ENCODE data around the gene TMEM132D.
"Not testable (repeated sequence)": the region's sequence is repeated elsewhere in the genome, so short reads cannot be mapped to it uniquely, and the experiment has no call there.

TMEM132D gene

DNA sequence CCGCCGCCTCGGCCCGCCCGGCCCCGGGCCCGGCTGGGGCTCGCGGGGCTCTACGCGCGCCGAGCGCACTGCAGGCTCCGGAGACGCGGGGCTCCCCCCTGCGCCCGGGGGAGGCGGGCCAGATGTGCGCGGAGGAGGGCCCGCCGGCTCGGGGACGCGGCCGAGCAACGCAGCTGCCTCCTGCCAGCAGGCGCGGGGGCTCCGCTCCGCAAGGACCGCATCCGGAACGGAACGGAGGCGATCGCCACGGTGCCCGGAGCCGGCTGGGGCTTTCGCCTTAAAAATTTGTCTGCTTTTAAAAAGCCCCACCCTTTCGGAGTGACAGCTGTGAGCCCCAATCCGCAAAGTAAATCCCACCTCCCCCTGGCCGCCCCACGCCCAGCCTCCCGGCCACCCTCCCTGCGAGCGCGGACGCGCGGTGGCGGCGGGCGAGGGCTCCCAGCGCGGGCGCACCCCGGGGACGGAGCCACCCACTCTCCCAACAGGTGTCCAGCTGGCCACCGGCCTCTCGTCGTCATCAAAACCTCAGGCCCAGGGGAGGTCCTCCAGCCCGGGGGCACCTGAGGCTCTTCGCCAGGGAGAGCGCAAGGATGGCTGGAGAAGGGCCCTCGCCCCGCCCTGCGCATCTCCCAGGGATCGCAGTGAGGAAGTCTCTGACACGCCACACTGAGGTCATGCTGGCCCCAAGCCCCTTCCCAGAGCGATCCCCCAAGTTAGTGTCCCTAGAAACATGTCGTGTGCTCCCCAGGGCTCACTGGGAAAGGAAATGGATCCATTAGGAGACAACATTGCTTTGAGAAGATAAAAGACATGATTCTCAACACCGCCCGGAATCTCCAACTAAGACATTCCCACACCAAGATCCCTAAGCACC, at the start of gene TMEM132D:
Gene TMEM132D, minus strand, starts transcription at position 70 of the 874 bp plus-strand sequence.
- no peak for DNase-seq

DNA sequence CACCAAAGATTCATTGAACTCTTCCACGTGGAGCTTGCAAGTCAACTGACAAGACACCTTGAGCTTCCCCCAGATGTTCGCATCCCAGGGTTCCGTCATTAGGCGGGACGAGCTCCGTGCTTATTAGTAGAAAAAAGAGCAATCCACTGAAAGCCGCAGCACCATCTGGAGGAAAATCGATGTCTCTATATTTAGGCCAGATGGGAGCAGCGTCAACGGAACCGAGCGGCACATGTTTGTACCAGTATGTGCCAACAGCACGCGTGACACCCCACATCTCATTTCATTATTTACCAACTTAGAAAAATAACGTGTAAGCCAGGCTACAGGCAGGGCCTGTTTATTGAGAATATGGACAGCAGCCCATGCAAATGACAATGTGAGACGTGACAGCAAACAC, 45.8 kb upstream of the TMEM132D start:
- DNase-seq, result no peak

DNA sequence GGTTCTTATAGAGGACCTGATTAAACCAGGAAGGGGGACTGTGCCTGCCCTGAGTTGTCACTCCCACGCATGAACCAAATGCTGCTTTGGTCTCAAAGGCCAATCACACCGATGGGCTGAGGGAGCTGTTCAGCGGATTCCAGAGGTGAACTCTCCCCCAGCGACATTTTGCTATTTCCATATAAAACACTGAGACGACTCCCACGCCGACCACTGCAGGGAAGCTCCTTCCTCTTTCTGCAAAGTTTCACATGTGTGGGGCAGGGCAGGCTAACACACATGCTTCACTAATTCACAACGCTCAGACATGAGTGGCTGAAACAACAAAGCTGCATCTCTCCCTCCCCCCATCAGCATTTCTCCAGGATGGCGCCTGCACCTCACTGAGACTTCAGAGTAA, 37.8 kb upstream of the TMEM132D start:
- no peak for DNase-seq

DNA sequence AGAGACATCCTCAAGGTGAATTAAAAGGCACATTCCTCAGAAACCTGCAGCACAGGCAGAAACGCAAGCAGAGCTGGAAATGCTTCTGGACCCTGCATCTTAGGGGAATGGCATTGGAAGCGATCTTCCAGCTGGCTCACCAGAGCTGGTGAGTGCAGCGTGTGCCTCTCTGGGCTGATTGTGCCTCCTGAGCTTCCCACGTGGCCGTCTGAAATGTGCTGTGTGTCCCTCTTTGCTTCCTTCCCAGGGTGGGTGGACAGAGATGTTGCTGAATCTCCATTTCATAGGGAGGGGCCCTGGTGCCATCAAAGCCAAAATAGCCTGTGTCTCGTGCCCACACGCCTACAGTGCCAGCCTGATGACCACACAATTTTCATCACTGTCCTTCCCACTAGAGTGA, 34.3 kb upstream of the TMEM132D start:
- no peak for DNase-seq

GRCh38 chr12:129937426-129937825, 33.6 kb upstream of the TMEM132D start:
- no peak for DNase-seq

DNA sequence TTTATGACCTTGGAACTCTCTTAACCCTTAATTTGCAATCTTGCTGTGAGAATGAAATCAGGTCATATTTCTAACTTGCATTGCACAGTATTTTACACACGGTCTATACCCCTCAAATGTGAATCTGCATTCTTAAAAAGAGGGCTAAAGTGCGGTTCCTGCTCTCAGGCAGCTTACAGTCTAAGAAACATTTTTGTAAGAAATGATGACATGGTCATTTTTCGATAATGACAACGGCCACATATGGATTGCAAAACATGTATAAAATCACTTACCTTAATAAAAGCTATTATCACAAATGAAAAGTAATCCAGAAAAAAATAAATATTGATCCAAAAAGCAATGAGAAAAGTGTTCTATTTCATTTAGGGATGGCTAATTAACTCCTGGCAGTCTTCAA, 24.8 kb upstream of the TMEM132D start:
- no peak for DNase-seq

DNA sequence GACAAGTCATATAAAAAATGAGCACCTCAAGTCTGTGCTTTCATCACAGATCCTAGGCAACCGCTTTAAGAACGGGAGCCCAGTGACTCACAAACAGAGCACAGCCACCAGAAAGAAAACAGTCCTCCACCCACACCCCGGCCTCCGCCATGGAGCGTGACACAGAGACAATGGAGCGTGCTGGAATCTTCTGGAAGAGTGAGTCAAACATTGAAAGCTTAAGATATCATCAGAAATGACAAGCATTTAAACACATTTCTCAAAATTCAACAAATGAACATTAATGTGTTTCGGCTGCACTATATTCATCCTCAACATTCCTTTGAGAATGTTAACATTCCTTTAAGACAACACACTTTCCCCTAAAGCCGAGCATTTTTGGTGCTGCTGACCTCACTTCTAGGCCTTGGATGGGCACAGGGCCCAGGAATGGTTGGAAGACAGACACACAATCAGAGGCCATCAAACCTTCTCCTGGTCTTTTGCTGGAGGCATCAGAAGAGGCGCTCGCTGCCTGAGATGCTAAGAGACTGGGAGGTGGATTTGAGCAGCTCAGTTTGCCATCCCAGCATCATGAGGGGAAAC, 23.6 kb upstream of the TMEM132D start:
- no peak for DNase-seq

DNA sequence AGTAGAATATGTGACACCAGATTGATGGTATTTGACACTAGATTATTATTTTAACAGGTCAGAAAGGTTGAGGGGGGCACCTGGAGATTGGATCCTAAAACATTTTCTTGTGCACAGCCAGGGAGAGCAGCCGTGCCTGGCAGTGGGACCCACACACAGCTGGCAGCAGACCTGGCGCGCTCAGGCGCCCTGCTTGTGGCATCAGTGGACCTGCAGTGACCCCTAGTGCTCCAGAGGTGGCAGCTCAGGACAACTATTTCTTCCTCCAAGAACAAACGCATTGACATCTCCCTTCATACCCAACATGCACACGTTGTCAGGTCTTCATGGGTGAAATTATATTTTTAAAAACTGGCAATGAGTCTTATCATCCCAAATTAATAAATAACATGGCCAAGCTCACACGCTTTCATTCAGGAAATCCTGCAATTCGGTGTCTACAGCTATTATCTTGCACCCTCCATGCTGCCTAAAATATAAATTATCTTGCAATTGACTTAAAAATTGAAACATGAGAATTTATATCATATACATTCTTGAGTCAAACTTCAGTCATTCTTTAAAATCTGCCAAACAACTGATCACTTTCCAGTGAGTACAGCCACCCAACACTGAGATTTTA, 7.7 kb upstream of the TMEM132D start:
- DNase-seq, result no peak

GRCh38 chr12:129909051-129910020, 5.5 kb upstream of the TMEM132D start:
- no peak for DNase-seq

DNA sequence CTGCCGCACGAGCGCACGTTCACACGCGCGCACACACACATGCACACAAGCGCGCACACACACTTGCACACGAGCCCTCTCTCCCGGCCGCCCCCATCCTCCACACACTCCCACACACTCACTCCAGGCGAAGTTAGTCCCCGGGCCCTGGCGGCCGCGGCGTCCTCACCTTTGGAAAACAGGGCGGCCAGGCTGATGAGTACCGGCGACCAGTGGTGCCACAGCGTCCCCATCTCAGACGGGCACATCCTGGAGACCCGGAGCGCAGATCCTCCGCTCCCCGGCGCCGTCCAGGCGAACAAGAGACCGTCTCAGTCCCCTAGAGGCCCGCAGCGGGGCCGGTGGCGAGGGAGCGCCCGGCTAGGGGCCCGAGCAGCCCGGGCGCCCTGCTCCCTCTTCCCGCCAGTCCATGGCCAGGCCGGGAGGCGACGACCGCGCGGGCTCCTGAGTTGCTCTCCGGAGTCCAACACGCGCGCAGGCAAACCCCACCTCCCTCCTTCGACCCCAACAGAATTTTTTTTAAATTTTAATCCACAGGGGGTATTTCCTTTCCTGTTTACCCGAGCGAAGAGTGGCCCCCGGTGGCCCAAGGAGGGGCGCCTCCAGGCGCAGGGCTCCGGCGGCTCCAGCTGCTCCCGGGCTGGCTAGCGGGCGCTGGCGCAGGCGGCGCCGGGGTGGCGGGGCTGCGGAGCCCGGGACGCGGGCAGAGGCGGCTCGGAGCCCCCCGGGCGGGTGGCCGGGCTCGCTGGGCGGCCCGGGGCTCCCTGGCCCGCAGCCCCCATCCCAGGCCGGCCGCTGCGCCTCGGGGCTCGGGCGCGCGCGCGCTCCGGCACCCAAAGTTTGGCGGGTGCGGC, 506 bp downstream of the TMEM132D start:
- DNase-seq, result no peak

DNA sequence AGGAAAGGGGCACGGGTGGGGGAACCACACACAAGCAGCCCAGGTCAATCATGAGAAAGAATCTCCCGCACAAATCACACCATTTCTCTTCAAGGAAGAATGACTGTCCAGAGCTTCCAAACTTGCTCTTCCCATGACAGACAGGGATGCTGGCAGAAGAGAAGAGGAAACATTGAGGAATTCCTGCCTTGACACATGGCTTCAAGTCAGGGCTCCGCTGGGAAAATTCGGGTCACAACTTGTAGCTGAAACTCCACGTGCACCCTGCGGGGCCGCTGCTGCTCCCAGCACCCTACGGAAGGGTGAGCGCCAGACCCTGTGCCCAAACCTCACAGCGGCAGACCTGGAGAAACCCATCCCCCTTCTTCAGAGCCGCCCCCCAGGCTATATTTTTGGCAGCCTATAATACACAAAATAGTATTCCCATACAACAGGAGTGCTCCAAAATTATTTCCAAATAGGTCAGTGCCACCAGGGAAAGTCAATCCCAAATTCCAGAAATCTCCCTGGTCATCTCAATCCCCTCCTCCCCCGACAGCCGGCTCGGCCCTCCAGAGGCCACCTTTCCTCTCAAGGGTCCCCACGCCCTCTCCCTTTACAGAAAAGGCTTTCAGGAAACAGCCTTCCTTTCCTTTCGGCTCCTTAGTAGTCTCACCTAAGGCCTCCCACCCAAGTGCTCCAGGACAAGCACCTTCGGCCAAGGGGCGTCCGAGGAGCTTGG, 1.3 kb downstream of the TMEM132D start:
- DNase-seq, result no peak

- no peak for DNase-seq
Measured at GRCh38 chr12:129901254-129901653, 2.6 kb downstream of the TMEM132D start.

DNA sequence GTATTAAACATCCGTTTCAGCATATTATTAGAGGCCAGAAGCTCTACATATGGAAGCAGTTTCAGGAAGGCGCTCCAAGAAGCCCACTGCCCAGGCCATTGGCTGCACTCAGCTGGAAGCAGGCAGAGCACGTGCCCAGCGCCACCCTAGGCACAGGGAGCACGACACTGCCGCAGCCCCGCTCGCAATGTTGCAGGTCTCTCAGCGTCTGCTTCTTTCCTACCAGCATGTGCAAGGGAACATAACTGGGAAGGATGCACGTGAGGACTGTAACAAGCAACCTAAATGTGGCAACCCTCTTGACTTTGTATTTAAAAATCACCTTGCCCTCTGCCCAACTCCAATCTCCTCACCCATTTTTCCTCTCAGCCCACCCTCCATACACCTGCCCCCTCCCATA, 3.5 kb downstream of the TMEM132D start:
- no peak for DNase-seq

- DNase-seq, result not testable (repeated sequence)
Measured at GRCh38 chr12:129899045-129899444, 4.8 kb downstream of the TMEM132D start.

- DNase-seq, result no peak
Measured at GRCh38 chr12:129893691-129894090, 10.1 kb downstream of the TMEM132D start.

DNA sequence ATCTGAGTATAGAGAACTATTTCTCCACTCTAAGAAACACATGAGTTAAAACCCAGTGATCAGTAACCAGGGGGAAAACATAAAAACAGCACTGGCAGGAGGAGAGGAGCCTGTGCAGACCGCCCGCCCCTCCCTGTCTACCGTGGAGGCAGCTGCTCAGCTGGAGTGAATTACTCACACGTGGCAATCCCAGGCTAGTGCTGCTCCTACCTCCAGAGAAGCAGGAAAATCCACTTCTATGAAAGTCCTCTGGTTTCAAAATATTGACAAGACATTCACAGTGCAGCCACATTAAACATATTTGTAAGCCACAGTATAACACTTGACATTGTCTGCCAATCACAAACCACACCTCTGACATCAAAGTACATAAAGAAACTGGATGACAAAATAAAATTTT, 16.7 kb downstream of the TMEM132D start:
- no peak for DNase-seq

DNA sequence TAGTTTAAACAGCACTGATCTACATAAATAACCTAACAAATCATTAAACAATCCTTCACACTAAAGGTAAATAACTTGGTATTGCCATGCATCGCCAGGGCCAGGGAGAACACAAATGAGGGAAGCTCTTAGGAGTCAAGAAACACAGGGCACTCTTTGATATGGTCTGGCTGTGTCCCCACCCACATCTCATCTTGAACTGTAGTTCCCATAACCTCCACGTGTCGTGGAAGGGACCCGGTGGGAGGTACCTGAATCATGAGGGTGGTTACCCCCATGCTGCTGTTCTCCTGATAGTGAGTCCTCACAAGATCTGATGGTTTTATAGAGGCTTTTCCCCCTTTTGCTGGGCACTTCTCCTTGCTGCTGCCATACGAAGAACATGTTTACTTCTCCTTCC, 17.3 kb downstream of the TMEM132D start:
- no peak for DNase-seq

GRCh38 chr12:129885287-129885686, 18.5 kb downstream of the TMEM132D start:
- DNase-seq, result no peak

DNA sequence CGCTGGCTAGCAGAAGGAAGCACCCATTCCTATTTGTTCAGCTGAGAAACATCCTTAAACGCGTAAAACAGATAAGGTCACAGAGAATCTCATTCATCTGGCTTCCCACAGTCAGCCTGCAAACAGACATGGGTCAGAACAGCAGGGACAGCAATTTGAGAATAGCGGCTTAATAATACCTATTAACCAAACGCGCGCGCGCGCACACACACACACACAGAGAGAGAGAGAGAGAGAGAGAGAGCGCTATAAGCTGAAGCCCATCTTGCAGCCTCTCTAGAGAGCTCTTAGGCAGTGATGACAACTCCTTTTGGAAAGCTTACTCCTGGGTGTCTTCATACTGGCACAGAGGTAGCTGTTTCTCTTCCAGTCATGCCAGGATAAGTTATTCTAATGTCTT, 26.4 kb downstream of the TMEM132D start:
- no peak for DNase-seq

DNA sequence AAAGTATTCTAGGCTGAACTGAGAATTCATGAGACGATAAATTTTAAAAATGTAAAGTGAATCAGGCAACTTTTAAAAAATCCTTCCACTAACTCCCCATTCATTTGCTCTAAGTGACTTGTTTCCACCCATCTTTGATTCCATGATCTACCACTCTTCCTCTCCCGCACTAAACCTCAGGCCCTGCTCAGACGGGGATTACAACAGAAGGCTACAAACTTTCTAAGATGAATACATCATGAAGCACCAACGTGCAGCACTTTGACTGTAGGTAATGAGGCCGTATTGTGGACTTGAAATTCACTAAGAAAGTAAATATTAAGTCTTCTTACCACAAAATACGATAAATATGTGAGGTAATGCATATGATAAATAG, 30.0 kb downstream of the TMEM132D start:
- DNase-seq, result no peak

All from CD4-positive, alpha-beta T cell treated with Interleukin-6 for 4 hours (primary cell).